ENCODE data around the gene RUSC2.
"Not testable (repeated sequence)": the region's sequence is repeated elsewhere in the genome, so short reads cannot be mapped to it uniquely, and the experiment has no call there.

Gene RUSC2

GRCh38 chr9:35522187-35522586 lies 32.3 kb downstream of the RUSC2 start:
- no peak for DNase-seq

GRCh38 chr9:35522700-35523099 lies 32.8 kb downstream of the RUSC2 start:
- DNase-seq: no peak

DNA sequence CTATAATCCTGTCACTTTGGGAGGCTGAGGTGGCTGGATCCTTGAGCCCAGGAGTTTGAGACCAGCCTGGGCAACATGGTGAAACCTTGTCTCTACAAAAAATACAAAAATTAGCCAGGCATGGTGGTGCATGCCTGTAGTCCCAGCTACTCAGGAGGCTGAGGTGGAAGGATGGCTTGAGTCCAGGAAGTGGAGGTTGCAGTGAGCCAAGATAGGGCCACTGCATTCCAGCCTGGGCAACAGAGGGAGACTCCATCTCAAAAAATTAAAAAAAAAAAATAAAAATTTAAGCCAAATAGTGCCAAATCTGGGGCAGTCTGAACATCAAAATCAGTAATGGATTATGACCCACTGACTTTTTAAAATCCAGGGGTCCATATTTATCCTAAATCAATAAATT lies 33.6 kb downstream of the RUSC2 start:
- DNase-seq: not testable (repeated sequence)

DNA sequence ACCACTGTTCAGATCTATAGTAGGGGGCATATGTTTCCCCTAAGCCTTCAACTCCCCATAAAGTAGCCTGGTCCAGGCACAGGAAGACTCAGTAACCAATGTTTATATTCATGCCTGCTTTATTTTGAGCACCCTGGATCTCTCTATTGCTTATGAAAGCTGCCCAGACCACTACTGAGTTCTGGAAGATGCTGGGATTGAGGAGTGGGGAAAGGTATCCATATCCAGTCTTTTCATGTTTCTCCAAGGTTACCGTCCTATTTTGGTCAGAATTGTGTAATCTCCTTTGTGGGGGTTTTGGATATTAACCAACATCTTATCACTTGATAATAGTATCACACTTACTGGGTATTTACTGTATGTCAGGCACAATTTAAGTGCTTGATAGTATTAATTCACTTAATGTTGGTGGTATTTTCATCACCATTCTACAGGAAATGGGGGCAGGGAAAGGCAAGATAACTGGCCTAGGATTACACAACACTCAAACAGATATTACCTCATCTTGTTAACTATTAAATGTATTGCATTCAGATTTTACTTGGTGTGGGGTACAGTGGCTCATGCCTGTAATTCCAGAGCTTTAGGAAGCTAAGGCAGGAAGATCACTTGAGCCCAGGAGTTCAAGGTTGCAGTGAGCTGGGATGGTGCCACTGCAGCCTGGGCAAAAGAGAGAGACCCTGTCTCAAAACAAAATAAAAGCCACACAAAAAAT lies 36.3 kb downstream of the RUSC2 start:
- DNase-seq: no peak

- no peak for DNase-seq
Measured at GRCh38 chr9:35529161-35529823, 39.4 kb downstream of the RUSC2 start.

- no peak for DNase-seq
Measured at GRCh38 chr9:35533398-35533797, 43.5 kb downstream of the RUSC2 start.

GRCh38 chr9:35534921-35535320 lies 45.0 kb downstream of the RUSC2 start:
- not testable (repeated sequence) for DNase-seq

GRCh38 chr9:35537913-35538312 lies 48.0 kb downstream of the RUSC2 start:
- no peak for DNase-seq

DNA sequence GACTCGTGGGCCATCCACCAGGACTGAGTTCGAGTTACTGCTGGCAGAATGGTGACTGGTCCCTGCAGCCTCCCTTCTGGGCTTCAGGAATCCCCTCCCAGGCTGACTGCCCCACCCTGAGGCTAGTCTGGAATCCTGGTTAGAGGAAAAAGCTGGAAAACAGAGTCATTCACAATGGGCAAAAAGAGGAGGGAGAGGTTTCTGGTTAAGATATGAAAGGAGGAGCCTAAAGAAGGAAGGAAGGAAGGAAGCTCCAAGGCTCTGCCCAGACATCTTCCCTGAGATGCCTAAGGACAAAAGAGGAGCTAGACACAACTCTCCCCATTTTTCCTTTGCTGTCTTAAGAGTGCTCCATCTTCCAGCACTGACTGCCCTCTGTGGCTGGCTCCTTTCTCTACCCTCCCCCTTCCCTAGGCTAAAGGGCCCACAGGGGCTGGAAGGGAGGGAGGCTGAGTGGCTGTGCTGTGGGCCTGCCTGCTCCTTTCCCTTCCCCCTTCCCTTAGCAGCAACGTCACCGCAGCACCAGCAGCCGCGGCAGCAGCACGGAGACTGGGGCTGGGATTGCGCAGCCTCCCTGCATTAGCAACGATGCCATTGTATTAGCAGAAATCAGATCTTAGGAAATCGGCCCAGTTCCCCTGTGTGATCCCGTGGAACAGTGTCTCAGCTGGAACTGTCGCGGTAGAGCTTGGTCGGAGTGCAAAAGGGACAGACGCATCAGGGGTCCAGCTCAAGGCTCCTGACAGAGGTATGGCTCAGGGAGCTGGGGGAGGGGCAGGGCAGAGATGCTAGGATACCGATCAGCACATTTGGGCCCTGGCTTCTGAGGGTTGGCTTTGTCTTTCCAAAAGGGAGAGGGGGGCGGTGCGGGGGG lies 48.7 kb downstream of the RUSC2 start:
- no peak for DNase-seq
